Esophagus (tissue), 2 donors: Measurements from ENCODE around the gene MED12L. TPM values are rescaled to one million over a fixed set of nuclear protein-coding genes. Genes with fewer than 3 reads are reported as not detected.
A peak's percentile ranks its signal among the peaks of the same experiment; 100 is the strongest.

Experiments
- H3K27ac ChIP-seq, 2 donors: one replicate each; pipeline ENCODE4 v1.5.1; 2013; ENCODE audit warnings: low read depth in 2 of 2, mild to moderate bottlenecking in 2 of 2, inconsistent platforms in 1 of 2, low read length in 1 of 2, moderate library complexity in 1 of 2
- H3K27me3 ChIP-seq, 2 donors: one replicate each; pipeline ENCODE4 v1.6.1; 2013; ENCODE audit warnings: low read length in 2 of 2, control low read depth in 1 of 2, mild to moderate bottlenecking in 1 of 2; ENCODE audit not compliant: insufficient read depth in 2 of 2, control insufficient read depth in 1 of 2
- H3K36me3 ChIP-seq, 2 donors: one replicate each; pipeline ENCODE4 v1.6.1; 2013; ENCODE audit warnings: low read length in 1 of 2; ENCODE audit not compliant: control insufficient read depth in 2 of 2, insufficient read depth in 2 of 2
- H3K4me1 ChIP-seq, 2 donors: one replicate each; pipeline ENCODE4 v1.6.1; 2013; ENCODE audit warnings: low read length in 1 of 2; ENCODE audit not compliant: control insufficient read depth in 2 of 2, insufficient read depth in 2 of 2
- H3K4me3 ChIP-seq, 2 donors: one replicate each; pipeline ENCODE4 v1.5.1; 2013; ENCODE audit warnings: low read length in 2 of 2, mild to moderate bottlenecking in 2 of 2, low read depth in 1 of 2, moderate library complexity in 1 of 2
- H3K9me3 ChIP-seq, 2 donors: one replicate each; pipeline ENCODE4 v1.6.1; 2013; ENCODE audit warnings: mild to moderate bottlenecking in 2 of 2, low read depth in 1 of 2, low read length in 1 of 2, moderate library complexity in 1 of 2; ENCODE audit not compliant: control insufficient read depth in 2 of 2, insufficient read depth in 1 of 2
- WGBS, 2 donors: extraction: QIAGEN DNeasy Blood & Tissue Kit; methylation state at CpG; one replicate each; pipeline ENCODE4 v1.1.7; 2013; 5-methylcytosine and 5-hydroxymethylcytosine counted together
- polyA plus RNA-seq, 2 donors: library from polyadenylated mRNA; stranded (reverse); fragments of 200-250 nt; gene quantifications; one replicate each; pipeline ENCODE4 v1.2.3, GENCODE V29; 2013
- donor health status: healthy with polysubstance abuse.
- donor health status: Bipolar disorder and iron deficiency.

Gene MED12L
- polyA plus RNA-seq, 2 donors, result 0.05 to 0.08 TPM

- no peaks in the 10 kb centered on the region for H3K36me3 ChIP-seq
- H3K4me1 ChIP-seq, result no peaks in the 10 kb centered on the region
- peak overlapping the region; percentile 53 to 76 for H3K27ac ChIP-seq
- WGBS, 2 donors, result 69 to 86% methylated on average over 5 of the region's 5 CpGs
- H3K27me3 ChIP-seq, result no peaks in the 10 kb centered on the region
- H3K4me3 ChIP-seq, result peak overlapping the region; percentile 7 to 71
- no peaks in the 10 kb centered on the region for H3K9me3 ChIP-seq
These were observed 229.1 kb downstream of the MED12L start for GRCh38 chr3:151314593-151314992.

DNA sequence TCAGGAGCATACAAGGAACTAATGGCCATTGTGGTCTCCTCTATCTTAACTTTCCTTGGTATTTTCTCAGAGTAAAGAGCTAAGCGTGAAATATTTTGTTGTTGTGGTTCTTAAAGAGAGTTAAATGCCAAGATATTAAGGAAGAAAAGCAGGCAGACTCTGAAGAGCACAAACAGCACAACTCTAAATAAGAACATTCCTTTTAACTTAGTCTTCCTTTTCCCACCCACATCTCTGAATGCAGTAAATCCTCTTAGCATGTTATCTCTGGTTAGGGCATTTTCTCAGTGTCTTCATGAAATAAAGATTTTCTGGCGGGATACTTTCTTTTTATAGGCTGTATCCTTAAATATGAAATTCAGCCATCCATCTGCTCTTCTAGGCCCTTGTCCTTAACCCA lies 229.7 kb downstream of the MED12L start:
- Histone ChIP-seq H3K27ac (peak overlapping the region in 1 of 2 donors; percentile 53), H3K4me3 (peak overlapping the region in 1 of 2 donors; percentile 71), H3K27me3 (no peaks in the 10 kb centered on the region), H3K4me1 (no peaks in the 10 kb centered on the region), H3K9me3 (no peaks in the 10 kb centered on the region), H3K36me3 (no peaks in the 10 kb centered on the region)
- WGBS, 2 donors, result 54 to 57% methylated on average over 2 of the region's 2 CpGs

DNA sequence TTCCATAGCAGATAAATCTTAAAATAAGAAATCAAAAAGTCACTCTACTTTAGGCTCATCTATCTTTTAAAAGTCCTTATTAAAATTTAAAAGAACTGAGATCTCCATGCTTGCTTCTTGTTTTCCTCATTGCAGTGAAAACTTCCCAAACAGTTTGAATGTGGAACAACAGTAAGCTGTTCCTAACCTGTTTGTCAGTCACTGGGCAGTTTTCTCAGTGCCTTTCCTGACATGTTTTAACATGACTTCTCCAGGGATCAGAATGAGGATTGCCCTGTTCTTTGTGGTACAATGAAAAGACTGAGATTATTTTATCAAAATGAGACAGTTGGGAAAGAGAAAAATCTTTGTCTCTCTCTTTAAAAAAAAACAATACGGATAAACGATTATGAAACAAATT lies 230.4 kb downstream of the MED12L start:
- Histone ChIP-seq H3K36me3 (no peaks in the 10 kb centered on the region), H3K4me1 (peaks cover 0 to 2% of the 10 kb centered on the region in 2 donors), H3K9me3 (no peaks in the 10 kb centered on the region), H3K27me3 (no peaks in the 10 kb centered on the region), H3K27ac (peak overlapping the region; percentile 33 to 92), H3K4me3 (peak overlapping the region in 1 of 2 donors; percentile 71)
- 43 to 62% methylated on average over 2 of the region's 2 CpGs for WGBS, 2 donors

DNA sequence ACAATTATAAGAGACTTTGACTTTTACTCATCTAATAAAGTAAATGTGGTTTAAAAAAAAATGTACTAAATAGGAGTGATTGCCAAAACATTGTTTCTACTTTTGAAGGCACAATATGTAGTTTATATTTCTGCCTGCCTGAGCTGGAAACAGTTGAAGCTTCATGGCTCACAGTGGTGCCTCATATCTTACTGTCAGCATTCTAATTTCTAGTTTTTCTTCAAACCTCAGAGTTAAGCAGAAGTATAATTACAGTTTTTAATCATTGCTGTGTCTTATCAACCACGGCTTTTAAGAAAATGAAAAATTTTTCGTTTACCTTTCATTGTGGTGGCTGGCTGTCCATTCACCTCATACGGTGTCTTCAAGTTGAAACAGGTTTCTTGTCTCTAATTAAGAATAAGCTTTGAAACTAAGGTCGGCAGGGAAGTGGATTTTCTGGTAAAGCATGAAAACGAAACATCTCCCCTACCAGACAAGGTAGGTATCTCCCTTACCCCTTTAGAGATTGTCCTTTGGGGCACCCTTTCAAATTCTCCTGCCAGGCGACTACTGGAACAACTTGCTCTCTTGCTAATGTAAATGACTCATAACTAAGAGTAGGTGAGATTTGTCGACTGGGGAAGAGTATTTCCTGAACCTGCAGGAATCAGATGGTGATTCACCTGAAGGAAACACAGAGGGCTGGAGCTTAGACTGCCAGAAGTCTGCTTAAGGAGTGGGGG lies 231.0 kb downstream of the MED12L start, which contains the start of gene GPR87:
Gene GPR87 (minus strand): TSS at position 554 of the 725 bp plus-strand sequence. CDS start 16,720 bp downstream, outside the sequence.
- H3K9me3 ChIP-seq, result no peaks in the 10 kb centered on the region
- no peaks in the 10 kb centered on the region for H3K27me3 ChIP-seq
- peak within 1 kb of the TSS; percentile 49 to 92 for H3K27ac ChIP-seq
- peak within 1 kb of the TSS; percentile 28 to 71 for H3K4me3 ChIP-seq
- H3K36me3 ChIP-seq, result no peaks in the 10 kb centered on the region
- H3K4me1 ChIP-seq, result peaks cover 0 to 2% of the 10 kb centered on the region in 2 donors
- 36 to 48% methylated on average over 7 of the region's 7 CpGs for WGBS, 2 donors

DNA sequence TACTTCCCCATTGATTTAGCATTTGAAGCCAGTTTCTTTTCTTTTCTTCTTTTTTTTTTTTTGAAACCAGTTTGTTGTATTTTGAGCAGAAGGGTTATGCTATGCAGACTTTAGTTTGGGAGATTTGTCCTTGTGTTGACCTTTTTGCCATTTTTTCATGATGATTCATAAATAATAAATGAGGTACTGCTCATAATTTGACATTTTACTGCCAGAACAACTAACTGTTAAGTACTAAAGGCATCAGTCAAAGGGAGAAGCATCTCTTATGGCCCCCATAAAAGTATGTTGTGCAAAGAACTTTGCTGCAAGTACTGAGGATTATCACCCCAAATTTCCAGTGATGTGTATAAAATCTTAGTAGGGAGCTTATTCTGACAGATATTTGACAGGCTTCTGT lies 232.8 kb downstream of the MED12L start:
- peak overlapping the region in 1 of 2 donors; percentile 72 for H3K27ac ChIP-seq
- H3K4me1 ChIP-seq, result peaks cover 0 to 2% of the 10 kb centered on the region in 2 donors
- no peaks in the 10 kb centered on the region for H3K27me3 ChIP-seq

DNA sequence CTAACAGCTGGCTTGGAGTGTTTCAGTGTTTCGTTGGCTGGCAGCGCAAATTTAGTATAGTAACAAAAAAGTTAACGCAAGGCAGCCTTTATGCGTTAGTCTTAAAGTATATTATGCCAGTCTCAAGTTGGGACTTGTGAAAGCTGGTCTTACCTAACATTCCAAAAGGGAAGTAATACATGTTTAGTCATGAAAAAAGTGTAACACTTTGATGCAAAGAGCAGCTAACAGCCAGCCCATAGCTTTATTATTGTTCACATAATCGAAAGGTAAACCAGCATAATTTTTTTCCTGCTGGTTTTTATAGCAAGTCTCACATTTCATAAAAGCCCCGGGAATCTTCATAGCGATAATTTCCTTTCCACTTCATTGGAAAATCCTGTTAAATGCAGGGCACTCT lies 233.5 kb downstream of the MED12L start:
- H3K27ac ChIP-seq, result peak overlapping the region; percentile 65 to 72
- no peaks in the 10 kb centered on the region for H3K9me3 ChIP-seq
- no peak overlapping the region for H3K4me3 ChIP-seq
- H3K36me3 ChIP-seq, result no peaks in the 10 kb centered on the region
- 50 to 62% methylated on average over 7 of the region's 7 CpGs for WGBS, 2 donors
- H3K27me3 ChIP-seq, result no peaks in the 10 kb centered on the region
- H3K4me1 ChIP-seq, result peaks cover 0 to 2% of the 10 kb centered on the region in 2 donors

More for the DNA sequence above, 232.8 kb downstream of the MED12L start:
- Histone ChIP-seq H3K36me3 (no peaks in the 10 kb centered on the region), H3K9me3 (no peaks in the 10 kb centered on the region), H3K4me3 (no peak overlapping the region)

GRCh38 chr3:151319628-151320027 lies 234.2 kb downstream of the MED12L start:
- H3K27ac ChIP-seq, result peak overlapping the region; percentile 60 to 72
- no peaks in the 10 kb centered on the region for H3K9me3 ChIP-seq
- 54 to 59% methylated on average over 4 of the region's 4 CpGs for WGBS, 2 donors
- no peaks in the 10 kb centered on the region for H3K36me3 ChIP-seq
- no peaks in the 10 kb centered on the region for H3K27me3 ChIP-seq
- no peak overlapping the region for H3K4me3 ChIP-seq
- H3K4me1 ChIP-seq, result peaks cover 0 to 2% of the 10 kb centered on the region in 2 donors

GRCh38 chr3:151320131-151320530 lies 234.7 kb downstream of the MED12L start:
- H3K4me1 ChIP-seq, result peaks cover 0 to 2% of the 10 kb centered on the region in 2 donors
- H3K27me3 ChIP-seq, result no peaks in the 10 kb centered on the region
- H3K27ac ChIP-seq, result peak overlapping the region; percentile 60 to 72
- H3K9me3 ChIP-seq, result no peaks in the 10 kb centered on the region
- WGBS, 2 donors, result 55 to 61% methylated on average over 2 of the region's 2 CpGs
- H3K4me3 ChIP-seq, result no peak overlapping the region
- H3K36me3 ChIP-seq, result no peaks in the 10 kb centered on the region

- Histone ChIP-seq H3K4me3 (no peak overlapping the region), H3K4me1 (peaks cover 0 to 2% of the 10 kb centered on the region in 2 donors), H3K9me3 (no peaks in the 10 kb centered on the region), H3K36me3 (no peaks in the 10 kb centered on the region), H3K27ac (no peak overlapping the region), H3K27me3 (no peaks in the 10 kb centered on the region)
- WGBS, 2 donors, result 37 to 50% methylated on average over 1 of the region's 1 CpG
These were observed 236.1 kb downstream of the MED12L start for GRCh38 chr3:151321526-151321925.

GRCh38 chr3:151322511-151322910 lies 237.0 kb downstream of the MED12L start:
- no peak overlapping the region for H3K4me3 ChIP-seq
- no peaks in the 10 kb centered on the region for H3K27me3 ChIP-seq
- WGBS, 2 donors, result 87 to 100% methylated on average over 1 of the region's 1 CpG
- H3K4me1 ChIP-seq, result peaks cover 0 to 2% of the 10 kb centered on the region in 2 donors
- H3K36me3 ChIP-seq, result no peaks in the 10 kb centered on the region
- no peaks in the 10 kb centered on the region for H3K9me3 ChIP-seq
- no peak overlapping the region for H3K27ac ChIP-seq
